Calu3 (cell line): Measurements from ENCODE around the gene ATXN2. TPM values are rescaled to one million over a fixed set of nuclear protein-coding genes. Genes with fewer than 3 reads are reported as not detected.

Experiments
- BruUV-seq: library from RNA; stranded (reverse); fragments of 400-500 nt; replicated peaks from 2 replicates; lab custom pipeline; 2021; lab: Mats Ljungman, UMichigan
- CTCF ChIA-PET: fragments of 300-600 bp; sonication (Branson Sonifier 250); formaldehyde crosslinking; loops from one replicate; lab custom pipeline; 2022; ENCODE audit warnings: antibody characterized with exemption; lab: Charles Lee
- DNase-seq: peaks from one replicate; pipeline ENCODE4 v3.0.0; 2022
- H3K27ac Mint-ChIP-seq: one replicate; pipeline ENCODE4 v1.8.0; 2022; ENCODE audit warnings: mixed read lengths; ENCODE audit not compliant: unreplicated experiment
- H3K27me3 Mint-ChIP-seq: one replicate; pipeline ENCODE4 v1.8.0; 2022; ENCODE audit warnings: mixed read lengths; ENCODE audit not compliant: unreplicated experiment
- H3K36me3 Mint-ChIP-seq: one replicate; pipeline ENCODE4 v1.8.0; 2022; ENCODE audit warnings: mild to moderate bottlenecking, moderate library complexity, mixed read lengths; ENCODE audit not compliant: insufficient read depth, unreplicated experiment
- H3K4me1 Mint-ChIP-seq: one replicate; pipeline ENCODE4 v1.8.0; 2022; ENCODE audit warnings: mild to moderate bottlenecking, low read depth, mixed read lengths; ENCODE audit not compliant: unreplicated experiment
- H3K4me3 Mint-ChIP-seq: one replicate; pipeline ENCODE4 v1.8.0; 2022; ENCODE audit warnings: mild to moderate bottlenecking, low read depth, moderate library complexity, mixed read lengths; ENCODE audit not compliant: unreplicated experiment
- H3K9me3 Mint-ChIP-seq: one replicate; pipeline ENCODE4 v1.8.0; 2022; ENCODE audit warnings: low read depth, mixed read lengths; ENCODE audit not compliant: unreplicated experiment
- CTCF ChIP-seq: fragments of 200-600 bp; IDR thresholded peaks from one replicate; pipeline ENCODE4 v1.8.0; 2022; ENCODE audit warnings: antibody characterized with exemption; ENCODE audit not compliant: unreplicated experiment
- intact Hi-C: fragments of 100-400 bp; cut with micrococcal nuclease; formaldehyde crosslinking; loops from one replicate; pipeline ENCODE4 v1.10.0; 2022; ENCODE audit not compliant: unreplicated experiment
- total RNA-seq: library from RNA; stranded (reverse); gene quantifications from 2 replicates; pipeline ENCODE4 v1.2.3, GENCODE V29; 2022

ATXN2 gene
- total RNA-seq, 1 experiment from 2014 or later, result 123 TPM

- H3K27me3 Mint-ChIP-seq, result no peaks in the 10 kb centered on the region
- H3K9me3 Mint-ChIP-seq, result no peaks in the 10 kb centered on the region
- TF ChIP-seq CTCF, result no peak
- H3K4me1 Mint-ChIP-seq, result peaks cover 39% of the 10 kb centered on the region
- H3K36me3 Mint-ChIP-seq, result peaks cover 39% of the 10 kb centered on the region
- no peak overlapping the region for H3K4me3 Mint-ChIP-seq
- CTCF ChIA-PET, result no interaction called here
- H3K27ac Mint-ChIP-seq, result no peak overlapping the region
- DNase-seq, result no peak
- intact Hi-C loops, result no loop called here
- no TSS peak for BruUV-seq
Measured at GRCh38 chr12:111428081-111428727, 170.9 kb downstream of the ATXN2 start.

GRCh38 chr12:111427417-111428074 lies 171.6 kb downstream of the ATXN2 start:
- Mint-ChIP-seq H3K9me3 (no peaks in the 10 kb centered on the region), H3K4me1 (peaks cover 39% of the 10 kb centered on the region), H3K27me3 (no peaks in the 10 kb centered on the region), H3K27ac (no peak overlapping the region), H3K36me3 (peaks cover 34% of the 10 kb centered on the region), H3K4me3 (no peak overlapping the region)
- BruUV-seq, result no TSS peak
- no peak for TF ChIP-seq CTCF
- CTCF ChIA-PET, result interaction anchor here (0.5 to 0.7 kb wide), 2 partner anchors 10 to 214 kb away, joined by 6 to 8 read pairs; no protein-coding TSS in a partner anchor
- DNase-seq, result no peak
- intact Hi-C loops, result no loop called here

GRCh38 chr12:111426344-111427185 lies 172.6 kb downstream of the ATXN2 start:
- peaks cover 31% of the 10 kb centered on the region for H3K4me1 Mint-ChIP-seq
- intact Hi-C loops, result no loop called here
- H3K27ac Mint-ChIP-seq, result peak overlapping the region; percentile 68
- CTCF ChIA-PET, result interaction anchor here (0.5 to 1.8 kb wide), 4 partner anchors 11 to 215 kb away, joined by 4 to 8 read pairs (median 6); no protein-coding TSS in a partner anchor
- H3K4me3 Mint-ChIP-seq, result no peak overlapping the region
- no peak for TF ChIP-seq CTCF
- no peaks in the 10 kb centered on the region for H3K9me3 Mint-ChIP-seq
- no peaks in the 10 kb centered on the region for H3K27me3 Mint-ChIP-seq
- DNase-seq, result no peak
- H3K36me3 Mint-ChIP-seq, result peaks cover 28% of the 10 kb centered on the region
- no TSS peak for BruUV-seq

- no peaks in the 10 kb centered on the region for H3K9me3 Mint-ChIP-seq
- H3K27ac Mint-ChIP-seq, result peak overlapping the region; percentile 68
- intact Hi-C loops, result no loop called here
- H3K27me3 Mint-ChIP-seq, result no peaks in the 10 kb centered on the region
- no peak for TF ChIP-seq CTCF
- peak overlapping the region; percentile 39 for H3K4me3 Mint-ChIP-seq
- peak; percentile 58 for DNase-seq
- peaks cover 24% of the 10 kb centered on the region for H3K4me1 Mint-ChIP-seq
- H3K36me3 Mint-ChIP-seq, result peaks cover 31% of the 10 kb centered on the region
- CTCF ChIA-PET, result interaction anchor here (0.6 to 1.8 kb wide), 3 partner anchors 9 to 29 kb away, joined by 3 to 7 read pairs (median 4); no protein-coding TSS in a partner anchor
- BruUV-seq, result no TSS peak
Measured at GRCh38 chr12:111425655-111426054, 173.5 kb downstream of the ATXN2 start.
